Caco-2 (cell line): ENCODE measurements around the gene TRIP13. TPM values are rescaled to one million over a fixed set of nuclear protein-coding genes. Genes with fewer than 3 reads are reported as not detected.
A peak's percentile ranks its signal among the peaks of the same experiment; 100 is the strongest.

ENCODE experiments used
- BruUV-seq: library from RNA; stranded (reverse); fragments of 400-500 nt; replicated peaks from 2 replicates; lab custom pipeline; 2021; lab: Mats Ljungman, UMichigan
- CTCF ChIA-PET: fragments of 300-600 bp; sonication (Branson Sonifier 250); formaldehyde crosslinking; loops from one replicate; lab custom pipeline; 2022; ENCODE audit warnings: antibody characterized with exemption; lab: Charles Lee
- POLR2A ChIA-PET: fragments of 300-600 bp; sonication (Branson Sonifier 250); formaldehyde crosslinking; loops from one replicate; lab custom pipeline; 2022; ENCODE audit warnings: antibody characterized with exemption; lab: Charles Lee
- DNase-seq, 2 experiments: peaks; one replicate each; pipeline versions ENCODE4 v3.0.0 to v3.0.0-alpha.2; 2020 to 2022
- H3K27me3 ChIP-seq: replicated peaks from 2 replicates; pipeline ENCODE4 v1.6.0; 2011; ENCODE audit warnings: low read length; ENCODE audit not compliant: control insufficient read depth, insufficient read depth
- H3K36me3 ChIP-seq: 2 replicates; pipeline ENCODE4 v1.5.1; 2011; ENCODE audit warnings: low read length; ENCODE audit not compliant: control insufficient read depth, insufficient read depth
- H3K4me1 ChIP-seq: fragments of 250-450 bp; sonication (Bioruptor Pico); 2 replicates; pipeline ENCODE4 v1.5.1; 2020; ENCODE audit warnings: mild to moderate bottlenecking
- H3K4me3 ChIP-seq: 2 replicates; pipeline ENCODE4 v1.5.1; 2011; ENCODE audit warnings: low read depth, mild to moderate bottlenecking, control low read depth, low read length
- H3K9me3 ChIP-seq: fragments of 250-450 bp; sonication (Bioruptor Pico); 2 replicates; pipeline ENCODE4 v1.5.1; 2020; ENCODE audit warnings: mild to moderate bottlenecking, moderate library complexity
- H3K27ac Mint-ChIP-seq: one replicate; pipeline ENCODE4 v1.8.0; 2022; ENCODE audit warnings: mixed read lengths; ENCODE audit not compliant: unreplicated experiment
- H3K27me3 Mint-ChIP-seq: one replicate; pipeline ENCODE4 v1.8.0; 2022; ENCODE audit warnings: mixed read lengths; ENCODE audit not compliant: insufficient read depth, unreplicated experiment
- H3K36me3 Mint-ChIP-seq: one replicate; pipeline ENCODE4 v1.8.0; 2022; ENCODE audit warnings: mild to moderate bottlenecking, mixed read lengths; ENCODE audit not compliant: insufficient read depth, unreplicated experiment
- H3K4me1 Mint-ChIP-seq: one replicate; pipeline ENCODE4 v1.8.0; 2022; ENCODE audit warnings: low read depth, mixed read lengths; ENCODE audit not compliant: unreplicated experiment
- H3K4me3 Mint-ChIP-seq: one replicate; pipeline ENCODE4 v1.8.0; 2022; ENCODE audit warnings: mild to moderate bottlenecking, moderate library complexity, mixed read lengths; ENCODE audit not compliant: unreplicated experiment
- H3K9me3 Mint-ChIP-seq: one replicate; pipeline ENCODE4 v1.8.0; 2022; ENCODE audit warnings: mixed read lengths; ENCODE audit not compliant: unreplicated experiment
- intact Hi-C: fragments of 100-400 bp; cut with micrococcal nuclease; formaldehyde crosslinking; loops from one replicate; pipeline ENCODE4 v1.10.0; 2022; ENCODE audit not compliant: unreplicated experiment
- total RNA-seq: library from RNA; stranded (reverse); gene quantifications from 2 replicates; pipeline ENCODE4 v1.2.3, GENCODE V29; 2022
- TF ChIP-seq, protein P1 (sequence below), 2 experiments: fragments of 200-600 bp in 1 of 2; IDR thresholded peaks; 1 replicate in 1 of 2; 2 replicates in 1 of 2; pipeline versions ENCODE4 v1.5.1 to v1.8.0; 2011 to 2022; ENCODE audit warnings: antibody characterized with exemption in 1 of 2, control low read depth in 1 of 2, inconsistent platforms in 1 of 2, low read depth in 1 of 2, low read length in 1 of 2, mild to moderate bottlenecking in 1 of 2, moderate library complexity in 1 of 2; ENCODE audit not compliant: insufficient read depth in 1 of 2, severe bottlenecking in 1 of 2, unreplicated experiment in 1 of 2

Gene TRIP13
- total RNA-seq, 1 experiment from 2014 or later, result 42.5 TPM

GRCh38 chr5:885529-885928 is 7.2 kb upstream of the TRIP13 start:
- no peaks in the 10 kb centered on the region for H3K27me3 ChIP-seq
- Mint-ChIP-seq H3K4me1 (no peaks in the 10 kb centered on the region), H3K36me3 (peaks cover 87% of the 10 kb centered on the region), H3K9me3 (no peaks in the 10 kb centered on the region), H3K4me3 (no peak overlapping the region), H3K27ac (no peak overlapping the region), H3K27me3 (no peaks in the 10 kb centered on the region)
- H3K4me1 ChIP-seq, result no peaks in the 10 kb centered on the region
- ChIA-PET CTCF (no interaction called here), POLR2A (no interaction called here)
- TF ChIP-seq, protein P1, sequence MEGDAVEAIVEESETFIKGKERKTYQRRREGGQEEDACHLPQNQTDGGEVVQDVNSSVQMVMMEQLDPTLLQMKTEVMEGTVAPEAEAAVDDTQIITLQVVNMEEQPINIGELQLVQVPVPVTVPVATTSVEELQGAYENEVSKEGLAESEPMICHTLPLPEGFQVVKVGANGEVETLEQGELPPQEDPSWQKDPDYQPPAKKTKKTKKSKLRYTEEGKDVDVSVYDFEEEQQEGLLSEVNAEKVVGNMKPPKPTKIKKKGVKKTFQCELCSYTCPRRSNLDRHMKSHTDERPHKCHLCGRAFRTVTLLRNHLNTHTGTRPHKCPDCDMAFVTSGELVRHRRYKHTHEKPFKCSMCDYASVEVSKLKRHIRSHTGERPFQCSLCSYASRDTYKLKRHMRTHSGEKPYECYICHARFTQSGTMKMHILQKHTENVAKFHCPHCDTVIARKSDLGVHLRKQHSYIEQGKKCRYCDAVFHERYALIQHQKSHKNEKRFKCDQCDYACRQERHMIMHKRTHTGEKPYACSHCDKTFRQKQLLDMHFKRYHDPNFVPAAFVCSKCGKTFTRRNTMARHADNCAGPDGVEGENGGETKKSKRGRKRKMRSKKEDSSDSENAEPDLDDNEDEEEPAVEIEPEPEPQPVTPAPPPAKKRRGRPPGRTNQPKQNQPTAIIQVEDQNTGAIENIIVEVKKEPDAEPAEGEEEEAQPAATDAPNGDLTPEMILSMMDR (IDR thresholded peaks at IDR 0.05; ENCODE audit: insufficient read depth in 1 of 2, low read depth in 1 of 2, low read length in 1 of 2, severe bottlenecking in 1 of 2, unreplicated experiment in 1 of 2), result no peak
- BruUV-seq, result no TSS peak
- no peaks in the 10 kb centered on the region for H3K9me3 ChIP-seq
- DNase-seq, result peak in 1 of 2 experiments; percentile 23
- no peak overlapping the region for H3K4me3 ChIP-seq
- intact Hi-C loops, result no loop called here
- peaks cover 12% of the 10 kb centered on the region for H3K36me3 ChIP-seq

DNA sequence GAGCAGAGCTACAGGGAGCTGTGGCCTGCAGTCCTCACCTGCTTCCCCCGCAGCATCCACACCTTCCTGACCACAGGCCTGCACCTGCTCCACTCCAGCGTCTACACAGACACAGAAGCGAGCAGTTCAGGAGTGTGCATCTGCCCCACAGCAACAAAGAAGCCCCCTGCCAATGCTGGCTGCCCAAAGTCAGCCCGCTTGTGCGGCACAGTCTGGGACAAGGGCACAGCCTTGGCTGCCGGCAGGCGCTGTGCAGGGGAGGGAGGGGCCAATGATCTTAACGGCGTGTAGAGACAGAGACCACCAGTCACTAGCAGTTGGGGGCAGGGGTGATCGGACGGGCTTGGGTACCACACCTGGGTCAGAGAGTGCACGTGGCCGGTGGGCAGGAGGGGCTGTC is 6.6 kb upstream of the TRIP13 start:
- no peaks in the 10 kb centered on the region for H3K27me3 Mint-ChIP-seq
- H3K27me3 ChIP-seq, result no peaks in the 10 kb centered on the region
- ChIA-PET CTCF (no interaction called here), POLR2A (no interaction called here)
- no peak overlapping the region for H3K4me3 Mint-ChIP-seq
- H3K4me1 Mint-ChIP-seq, result no peaks in the 10 kb centered on the region
- no TSS peak for BruUV-seq
- TF ChIP-seq, protein P1 (IDR thresholded peaks at IDR 0.05; ENCODE audit: insufficient read depth in 1 of 2, low read depth in 1 of 2, low read length in 1 of 2, severe bottlenecking in 1 of 2, unreplicated experiment in 1 of 2), result no peak
- peaks cover 90% of the 10 kb centered on the region for H3K36me3 Mint-ChIP-seq
- DNase-seq, result peak in 1 of 2 experiments; percentile 28
- no peak overlapping the region for H3K27ac Mint-ChIP-seq
- no peaks in the 10 kb centered on the region for H3K9me3 Mint-ChIP-seq
- intact Hi-C loops, result no loop called here
- H3K4me3 ChIP-seq, result no peak overlapping the region
- H3K36me3 ChIP-seq, result peaks cover 14% of the 10 kb centered on the region
- H3K9me3 ChIP-seq, result no peaks in the 10 kb centered on the region
- H3K4me1 ChIP-seq, result no peaks in the 10 kb centered on the region

DNA sequence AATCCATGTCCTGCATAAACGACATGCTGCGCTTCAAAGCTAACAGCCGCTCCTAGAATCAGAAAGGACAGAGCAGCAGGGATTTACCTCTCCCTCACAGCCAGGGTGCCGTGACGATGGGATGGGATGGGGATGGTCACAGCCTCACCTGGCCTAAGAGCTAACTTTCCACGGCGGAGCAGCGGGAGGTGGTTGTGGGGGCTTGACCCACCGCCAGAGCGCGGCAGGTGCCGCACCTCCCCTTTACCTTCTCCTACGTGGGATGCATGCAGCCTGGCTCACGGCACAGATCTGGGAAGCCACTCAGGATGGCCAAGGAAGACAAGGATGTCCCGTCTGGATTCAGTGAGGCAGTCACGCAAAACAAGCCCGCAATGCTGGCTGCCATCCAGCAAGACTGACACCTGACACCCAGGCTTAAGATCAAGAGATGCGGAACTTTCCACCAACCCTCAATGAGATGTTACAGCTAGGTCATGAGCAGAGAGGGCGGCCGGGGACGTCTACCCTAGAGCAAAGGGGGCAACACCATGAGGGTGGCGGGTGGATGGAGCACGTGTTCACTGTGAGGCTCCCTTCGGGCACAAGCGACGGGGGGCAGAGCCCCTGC is 5.9 kb upstream of the TRIP13 start:
- peak in 1 of 2 experiments; percentile 25 for DNase-seq
- Mint-ChIP-seq H3K4me1 (peaks cover 7% of the 10 kb centered on the region), H3K27me3 (no peaks in the 10 kb centered on the region), H3K27ac (no peak overlapping the region), H3K4me3 (no peak overlapping the region), H3K9me3 (no peaks in the 10 kb centered on the region), H3K36me3 (peaks cover 92% of the 10 kb centered on the region)
- no peak overlapping the region for H3K4me3 ChIP-seq
- H3K9me3 ChIP-seq, result no peaks in the 10 kb centered on the region
- no TSS peak for BruUV-seq
- H3K4me1 ChIP-seq, result no peaks in the 10 kb centered on the region
- H3K36me3 ChIP-seq, result peaks cover 15% of the 10 kb centered on the region
- no peaks in the 10 kb centered on the region for H3K27me3 ChIP-seq
- TF ChIP-seq, protein P1 (IDR thresholded peaks at IDR 0.05; ENCODE audit: insufficient read depth in 1 of 2, low read depth in 1 of 2, low read length in 1 of 2, severe bottlenecking in 1 of 2, unreplicated experiment in 1 of 2), result no peak
- ChIA-PET CTCF (no interaction called here), POLR2A (no interaction called here)
- intact Hi-C loops, result no loop called here
